OCI-LY3 (cell line): Measurements from ENCODE around the gene EIF6.

Experiments used
- EZH2phosphoT487 ChIP-seq: fragments of 200-600 bp; shearing (Covaris generic); IDR thresholded peaks from 2 replicates; pipeline ENCODE4 v1.6.1; 2018; ENCODE audit warnings: antibody characterized with exemption, mixed run types, low read depth
- TF ChIP-seq, protein P1 (sequence below): fragments of 200-600, 300-600 bp; sonication (generic); IDR thresholded peaks from 2 replicates; pipeline ENCODE4 v1.5.1; 2014; ENCODE audit warnings: antibody characterized with exemption, low read length, low read depth

DNA sequence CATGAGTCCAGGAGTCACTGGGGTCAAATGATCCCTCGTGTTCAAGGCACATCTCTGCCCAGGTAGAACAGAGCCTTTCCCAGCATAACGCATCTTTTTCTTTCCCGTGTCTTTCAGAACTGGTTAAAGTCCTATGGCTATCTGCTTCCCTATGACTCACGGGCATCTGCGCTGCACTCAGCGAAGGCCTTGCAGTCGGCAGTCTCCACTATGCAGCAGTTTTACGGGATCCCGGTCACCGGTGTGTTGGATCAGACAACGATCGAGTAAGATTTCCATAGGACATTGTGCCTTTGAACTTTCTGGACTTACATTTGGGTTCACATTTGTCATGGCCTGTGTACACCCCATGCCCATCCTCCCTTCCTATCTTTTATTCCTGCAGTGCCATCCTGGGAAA is 37.8 kb downstream of the EIF6 start:
- TF ChIP-seq, protein P1, sequence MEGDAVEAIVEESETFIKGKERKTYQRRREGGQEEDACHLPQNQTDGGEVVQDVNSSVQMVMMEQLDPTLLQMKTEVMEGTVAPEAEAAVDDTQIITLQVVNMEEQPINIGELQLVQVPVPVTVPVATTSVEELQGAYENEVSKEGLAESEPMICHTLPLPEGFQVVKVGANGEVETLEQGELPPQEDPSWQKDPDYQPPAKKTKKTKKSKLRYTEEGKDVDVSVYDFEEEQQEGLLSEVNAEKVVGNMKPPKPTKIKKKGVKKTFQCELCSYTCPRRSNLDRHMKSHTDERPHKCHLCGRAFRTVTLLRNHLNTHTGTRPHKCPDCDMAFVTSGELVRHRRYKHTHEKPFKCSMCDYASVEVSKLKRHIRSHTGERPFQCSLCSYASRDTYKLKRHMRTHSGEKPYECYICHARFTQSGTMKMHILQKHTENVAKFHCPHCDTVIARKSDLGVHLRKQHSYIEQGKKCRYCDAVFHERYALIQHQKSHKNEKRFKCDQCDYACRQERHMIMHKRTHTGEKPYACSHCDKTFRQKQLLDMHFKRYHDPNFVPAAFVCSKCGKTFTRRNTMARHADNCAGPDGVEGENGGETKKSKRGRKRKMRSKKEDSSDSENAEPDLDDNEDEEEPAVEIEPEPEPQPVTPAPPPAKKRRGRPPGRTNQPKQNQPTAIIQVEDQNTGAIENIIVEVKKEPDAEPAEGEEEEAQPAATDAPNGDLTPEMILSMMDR: no peak
- no peak for TF ChIP-seq EZH2phosphoT487
